ENCODE data around the gene RGN. TPM values are rescaled to one million over a fixed set of nuclear protein-coding genes. Genes with fewer than 3 reads are reported as not detected.

Gene RGN
- total RNA-seq, 4 donors from 2014 or later = 1.4 to 4.4 (median 2.0) TPM

DNA sequence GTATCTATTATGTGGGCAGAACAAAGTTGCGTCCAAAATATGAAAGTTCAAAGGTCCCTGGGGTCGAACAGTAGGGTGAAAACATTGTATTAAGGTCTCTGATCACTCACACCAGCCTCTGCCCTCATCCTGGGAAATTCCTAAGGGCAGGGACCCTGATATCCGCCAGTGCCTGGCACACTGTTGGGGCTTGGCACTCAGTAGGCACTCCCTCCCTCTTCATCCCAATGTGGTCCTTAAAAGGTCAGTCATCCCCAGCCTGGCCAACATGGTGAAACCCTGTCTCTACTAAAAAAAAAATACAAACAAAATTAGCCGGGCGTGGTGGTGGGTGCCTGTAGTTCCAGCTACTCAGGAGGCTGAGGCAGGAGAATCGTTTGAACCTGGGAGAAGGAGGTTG lies 59.9 kb downstream of the RGN start:
- in situ Hi-C loops (cut with MboI; ENCODE audit: low sequenced_read_pairs in 4 of 4) = no loop called here

More for the DNA sequence above, 59.9 kb downstream of the RGN start:
- H3K4me1 ChIP-seq = no peaks in the 10 kb centered on the region
- intact Hi-C loops (cut with DNase I; ENCODE audit: low total_unique reads) = loop anchor here (10.0 kb wide), 1 partner anchor 593 kb away; the partner anchor contains the start of gene ZNF674
- H3K4me3 ChIP-seq = no peak overlapping the region
- no peaks in the 10 kb centered on the region for H3K36me3 ChIP-seq
- no peaks in the 10 kb centered on the region for H3K9me3 ChIP-seq
- no peak for TF ChIP-seq POLR2A (IDR thresholded peaks at IDR 0.05)
- TF ChIP-seq, protein P1, sequence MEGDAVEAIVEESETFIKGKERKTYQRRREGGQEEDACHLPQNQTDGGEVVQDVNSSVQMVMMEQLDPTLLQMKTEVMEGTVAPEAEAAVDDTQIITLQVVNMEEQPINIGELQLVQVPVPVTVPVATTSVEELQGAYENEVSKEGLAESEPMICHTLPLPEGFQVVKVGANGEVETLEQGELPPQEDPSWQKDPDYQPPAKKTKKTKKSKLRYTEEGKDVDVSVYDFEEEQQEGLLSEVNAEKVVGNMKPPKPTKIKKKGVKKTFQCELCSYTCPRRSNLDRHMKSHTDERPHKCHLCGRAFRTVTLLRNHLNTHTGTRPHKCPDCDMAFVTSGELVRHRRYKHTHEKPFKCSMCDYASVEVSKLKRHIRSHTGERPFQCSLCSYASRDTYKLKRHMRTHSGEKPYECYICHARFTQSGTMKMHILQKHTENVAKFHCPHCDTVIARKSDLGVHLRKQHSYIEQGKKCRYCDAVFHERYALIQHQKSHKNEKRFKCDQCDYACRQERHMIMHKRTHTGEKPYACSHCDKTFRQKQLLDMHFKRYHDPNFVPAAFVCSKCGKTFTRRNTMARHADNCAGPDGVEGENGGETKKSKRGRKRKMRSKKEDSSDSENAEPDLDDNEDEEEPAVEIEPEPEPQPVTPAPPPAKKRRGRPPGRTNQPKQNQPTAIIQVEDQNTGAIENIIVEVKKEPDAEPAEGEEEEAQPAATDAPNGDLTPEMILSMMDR (IDR thresholded peaks at IDR 0.05 in 4 of 5, conservative IDR thresholded peaks at IDR 0.05 in 1 of 5) = no peak
- H3K27me3 ChIP-seq = no peaks in the 10 kb centered on the region
- DNase-seq (no peak), ATAC-seq (no peak)
- H3K27ac ChIP-seq = peak overlapping the region in 1 of 4 donors; percentile 46

Other genes with a start within 250 kb of the RGN start
- gene RP2, start 241.4 kb upstream of the RGN start, total RNA-seq = 1 to 10 TPM; 1.1 to 3.1 (median 2.7) TPM
- gene JADE3, start 166.0 kb upstream of the RGN start, total RNA-seq = 10 to 100 TPM in 1 of 4 donors, 1 to 10 TPM in 3; 2.0 to 10.9 (median 2.9) TPM
- gene NDUFB11, start 66.3 kb downstream of the RGN start, total RNA-seq = 100 to 1,000 TPM; 105 to 172 (median 168) TPM
- gene RBM10, start 66.8 kb downstream of the RGN start, total RNA-seq = 10 to 100 TPM; 18.7 to 49.3 (median 23.5) TPM
- 100 to 1,000 TPM; 113 to 181 (median 162) TPM for gene UBA1, start 115.4 kb downstream of the RGN start, total RNA-seq
- gene CDK16, start 140.2 kb downstream of the RGN start, total RNA-seq = 100 to 1,000 TPM; 124 to 208 (median 178) TPM
- gene USP11, start 154.6 kb downstream of the RGN start, total RNA-seq = 10 to 100 TPM; 17.0 to 35.3 (median 25.0) TPM

Data from gastrocnemius medialis (tissue), 4 donors.